Measurements from ENCODE around the gene AXDND1. TPM values are rescaled to one million over a fixed set of nuclear protein-coding genes. Genes with fewer than 3 reads are reported as not detected.
"Not testable (repeated sequence)": the region's sequence is repeated elsewhere in the genome, so short reads cannot be mapped to it uniquely, and the experiment has no call there.

Gene AXDND1
- total RNA-seq, 2 experiments from 2014 or later, result 0.48 to 0.51 TPM

- H3K9me3 Mint-ChIP-seq, result no peaks in the 10 kb centered on the region
- ChIA-PET CTCF (no interaction called here), POLR2A (no interaction called here)
- H3K4me3 Mint-ChIP-seq, result no peak overlapping the region
- H3K27me3 Mint-ChIP-seq, result no peaks in the 10 kb centered on the region
- H3K36me3 Mint-ChIP-seq, result no peaks in the 10 kb centered on the region
- H3K4me1 Mint-ChIP-seq (ENCODE audit: low read depth), result no peaks in the 10 kb centered on the region
- H3K27ac Mint-ChIP-seq, result no peak overlapping the region
- DNase-seq, result no peak
- intact Hi-C loops (cut with micrococcal nuclease), result no loop called here
Observed at GRCh38 chr1:179441501-179441900, 75.7 kb downstream of the AXDND1 start.

GRCh38 chr1:179442846-179443245 lies 77.1 kb downstream of the AXDND1 start:
- H3K36me3 Mint-ChIP-seq, H3K27ac Mint-ChIP-seq, H3K27me3 Mint-ChIP-seq: not testable (repeated sequence)

DNA sequence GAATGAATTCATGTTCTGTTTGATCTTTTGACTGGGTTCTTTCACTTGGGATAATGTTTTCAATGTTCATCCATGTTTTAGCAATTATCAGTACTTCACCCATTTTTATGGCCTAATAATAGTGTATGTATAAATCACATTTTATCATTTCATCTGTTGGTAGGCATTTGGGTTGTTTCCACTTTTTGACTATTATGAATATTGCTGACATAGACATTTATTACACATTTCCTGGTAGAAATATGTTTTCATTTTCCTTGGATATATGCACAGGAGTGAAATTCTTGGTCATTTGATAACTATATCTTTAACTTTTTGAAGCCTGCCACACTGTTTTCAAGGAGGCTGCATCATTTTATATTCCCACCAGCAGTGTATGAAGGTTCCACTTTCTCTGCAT lies 79.8 kb downstream of the AXDND1 start:
- POLR2A ChIA-PET, result no interaction called here

More at GRCh38 chr1:179442846-179443245, 77.1 kb downstream of the AXDND1 start:
- H3K9me3 Mint-ChIP-seq; H3K4me1 Mint-ChIP-seq (ENCODE audit: low read depth); CTCF ChIA-PET; POLR2A ChIA-PET; H3K4me3 Mint-ChIP-seq; intact Hi-C loops (cut with micrococcal nuclease); DNase-seq: not testable (repeated sequence)

DNA sequence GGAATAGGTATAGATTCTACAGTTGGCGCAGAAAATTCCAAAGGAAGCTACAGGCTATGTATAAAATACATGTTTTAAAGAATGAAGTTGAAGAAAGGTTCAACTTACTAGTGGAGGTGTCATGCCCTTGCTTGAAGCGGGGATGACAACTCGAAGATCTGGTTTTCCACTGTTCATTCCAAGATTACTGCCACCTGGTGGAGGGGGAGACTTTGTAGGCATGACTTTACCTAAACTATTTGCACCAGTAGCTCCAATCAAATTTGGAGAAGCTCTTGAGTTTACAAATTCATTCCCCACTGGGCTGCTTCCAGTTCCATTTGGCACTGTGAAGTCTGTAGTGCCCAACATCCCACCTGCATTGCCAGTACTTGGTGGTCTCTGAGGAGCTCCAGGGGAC lies 81.7 kb downstream of the AXDND1 start:
- no peaks in the 10 kb centered on the region for H3K4me1 Mint-ChIP-seq (ENCODE audit: low read depth)
- peaks cover 10% of the 10 kb centered on the region for H3K27me3 Mint-ChIP-seq
- no peak overlapping the region for H3K27ac Mint-ChIP-seq
- intact Hi-C loops (cut with micrococcal nuclease), result loop anchor here (2.0 kb wide), 1 partner anchor 369 kb away; no protein-coding TSS in a partner anchor
- H3K36me3 Mint-ChIP-seq, result peaks cover 2% of the 10 kb centered on the region
- DNase-seq, result no peak
- CTCF ChIA-PET, result interaction anchor here (0.7 to 1.5 kb wide), 2 partner anchors 10 to 37 kb away, joined by 3 to 5 read pairs; no protein-coding TSS in a partner anchor
- H3K9me3 Mint-ChIP-seq, result no peaks in the 10 kb centered on the region
- no peak overlapping the region for H3K4me3 Mint-ChIP-seq
- POLR2A ChIA-PET, result no interaction called here

More for the DNA sequence above, 79.8 kb downstream of the AXDND1 start:
- Mint-ChIP-seq H3K27ac (no peak overlapping the region), H3K4me1 (ENCODE audit: low read depth) (no peaks in the 10 kb centered on the region), H3K4me3 (no peak overlapping the region), H3K27me3 (peaks cover 4% of the 10 kb centered on the region), H3K36me3 (no peaks in the 10 kb centered on the region), H3K9me3 (no peaks in the 10 kb centered on the region)
- CTCF ChIA-PET, result no interaction called here
- no peak for DNase-seq
- intact Hi-C loops (cut with micrococcal nuclease), result no loop called here

- H3K9me3 Mint-ChIP-seq, result no peaks in the 10 kb centered on the region
- intact Hi-C loops (cut with micrococcal nuclease), result no loop called here
- no peaks in the 10 kb centered on the region for H3K4me1 Mint-ChIP-seq (ENCODE audit: low read depth)
- DNase-seq, result no peak
- peaks cover 2% of the 10 kb centered on the region for H3K36me3 Mint-ChIP-seq
- no peak overlapping the region for H3K27ac Mint-ChIP-seq
- CTCF ChIA-PET, result interaction anchor here (1.5 kb wide), 1 partner anchor 9 kb away, joined by 5 read pairs; no protein-coding TSS in a partner anchor
- POLR2A ChIA-PET, result no interaction called here
- H3K4me3 Mint-ChIP-seq, result no peak overlapping the region
- H3K27me3 Mint-ChIP-seq, result peaks cover 10% of the 10 kb centered on the region
Observed at GRCh38 chr1:179448437-179449149, 82.8 kb downstream of the AXDND1 start.

DNA sequence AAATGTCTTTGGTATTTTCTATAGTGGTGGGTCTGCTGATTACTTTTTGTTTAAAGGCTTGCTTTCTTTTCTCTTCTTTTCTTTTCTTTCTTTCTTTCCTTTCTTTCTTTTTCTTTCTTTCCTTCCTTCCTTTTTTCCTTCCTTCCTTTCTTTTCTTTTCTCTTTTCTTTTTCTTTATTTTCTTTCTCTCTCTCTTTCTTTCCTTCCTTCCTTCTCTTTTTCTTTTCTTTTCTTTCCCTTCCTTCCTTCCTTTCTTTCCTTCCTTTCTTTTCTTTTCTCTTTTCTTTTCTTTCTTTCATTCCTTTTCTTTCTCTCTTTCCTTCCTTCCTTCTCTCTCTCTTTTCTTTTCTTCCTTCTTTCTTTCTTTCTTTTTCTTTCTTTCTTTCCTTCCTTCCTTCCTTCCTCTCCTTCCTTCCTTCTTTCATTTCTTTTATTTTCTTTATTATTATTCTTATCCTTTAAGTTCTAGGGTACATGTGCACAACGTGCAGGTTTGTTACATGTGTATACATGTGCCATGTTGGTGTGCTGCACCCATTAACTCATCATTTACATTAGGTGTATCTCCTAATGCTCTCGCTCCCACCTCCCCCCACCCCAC lies 93.9 kb downstream of the AXDND1 start:
- H3K4me3 Mint-ChIP-seq; H3K27ac Mint-ChIP-seq; DNase-seq; H3K36me3 Mint-ChIP-seq; CTCF ChIA-PET; H3K9me3 Mint-ChIP-seq; H3K27me3 Mint-ChIP-seq; POLR2A ChIA-PET; H3K4me1 Mint-ChIP-seq (ENCODE audit: low read depth): not testable (repeated sequence)
- intact Hi-C loops (cut with micrococcal nuclease), result loop anchor here (1.0 kb wide), 1 partner anchor 29 kb away; no protein-coding TSS in a partner anchor

- H3K4me3 Mint-ChIP-seq; H3K27me3 Mint-ChIP-seq; CTCF ChIA-PET; POLR2A ChIA-PET; H3K4me1 Mint-ChIP-seq (ENCODE audit: low read depth); intact Hi-C loops (cut with micrococcal nuclease); DNase-seq; H3K27ac Mint-ChIP-seq; H3K36me3 Mint-ChIP-seq: not testable (repeated sequence)
- H3K9me3 Mint-ChIP-seq, result peaks cover 10% of the 10 kb centered on the region
Observed at GRCh38 chr1:179465661-179466060, 99.9 kb downstream of the AXDND1 start.

- Mint-ChIP-seq H3K27ac (no peak overlapping the region), H3K4me3 (no peak overlapping the region), H3K27me3 (peaks cover 5% of the 10 kb centered on the region), H3K36me3 (peaks cover 5% of the 10 kb centered on the region), H3K9me3 (peaks cover 42% of the 10 kb centered on the region), H3K4me1 (ENCODE audit: low read depth) (no peaks in the 10 kb centered on the region)
- ChIA-PET POLR2A (no interaction called here), CTCF (no interaction called here)
- no peak for DNase-seq
- intact Hi-C loops (cut with micrococcal nuclease), result no loop called here
Observed at GRCh38 chr1:179474713-179475112, 108.9 kb downstream of the AXDND1 start.

DNA sequence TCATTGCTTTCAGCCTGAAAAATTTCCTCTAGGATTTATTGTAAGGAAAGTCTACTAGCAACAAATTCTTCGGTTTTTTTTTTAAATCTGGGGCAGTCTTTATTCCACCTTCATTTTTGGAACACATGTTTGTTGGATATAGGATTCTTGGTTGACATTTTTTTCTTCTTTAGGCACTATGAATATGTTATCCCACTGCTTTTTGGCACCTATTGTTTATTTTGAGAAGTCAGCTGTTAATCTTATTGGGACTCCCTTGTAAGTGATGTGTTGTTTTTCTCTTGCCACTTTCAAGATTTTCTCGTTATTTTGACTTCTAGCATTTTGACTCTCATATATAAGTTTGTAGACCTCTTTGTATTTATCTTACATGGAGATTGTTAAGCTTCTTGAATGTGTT lies 110.7 kb downstream of the AXDND1 start:
- DNase-seq, result no peak
- no peak overlapping the region for H3K27ac Mint-ChIP-seq
- intact Hi-C loops (cut with micrococcal nuclease), result no loop called here
- peaks cover 5% of the 10 kb centered on the region for H3K36me3 Mint-ChIP-seq
- H3K27me3 Mint-ChIP-seq, result peaks cover 5% of the 10 kb centered on the region
- POLR2A ChIA-PET, result no interaction called here
- CTCF ChIA-PET, result no interaction called here
- H3K4me3 Mint-ChIP-seq, result no peak overlapping the region
- H3K9me3 Mint-ChIP-seq, result peaks cover 47% of the 10 kb centered on the region
- H3K4me1 Mint-ChIP-seq (ENCODE audit: low read depth), result no peaks in the 10 kb centered on the region

DNA sequence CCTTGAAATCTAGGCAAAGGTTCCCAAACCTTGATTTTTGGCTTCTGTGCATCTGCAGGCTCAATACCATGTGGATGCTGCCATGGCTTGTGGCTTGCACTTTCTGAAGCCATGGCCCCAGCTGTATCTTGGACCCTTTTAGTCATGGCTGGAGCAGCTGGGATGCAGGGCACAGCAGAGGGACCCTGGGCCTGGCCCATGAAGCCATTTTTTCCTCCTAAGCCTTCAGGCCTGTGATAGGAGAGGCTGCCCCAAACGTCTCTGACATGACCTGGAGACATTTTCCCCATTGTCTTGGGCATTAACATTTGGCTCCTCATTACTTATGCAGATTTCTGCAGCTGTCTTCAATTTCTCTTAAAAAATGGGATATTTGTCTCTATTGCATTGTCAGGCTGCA lies 112.6 kb downstream of the AXDND1 start:
- H3K9me3 Mint-ChIP-seq, result peaks cover 50% of the 10 kb centered on the region
- H3K27me3 Mint-ChIP-seq, result peaks cover 7% of the 10 kb centered on the region
- intact Hi-C loops (cut with micrococcal nuclease), result no loop called here
- DNase-seq, result no peak
- H3K4me3 Mint-ChIP-seq, result no peak overlapping the region
- peaks cover 5% of the 10 kb centered on the region for H3K36me3 Mint-ChIP-seq
- CTCF ChIA-PET, result no interaction called here
- H3K4me1 Mint-ChIP-seq (ENCODE audit: low read depth), result no peaks in the 10 kb centered on the region
- H3K27ac Mint-ChIP-seq, result no peak overlapping the region
- POLR2A ChIA-PET, result no interaction called here

DNA sequence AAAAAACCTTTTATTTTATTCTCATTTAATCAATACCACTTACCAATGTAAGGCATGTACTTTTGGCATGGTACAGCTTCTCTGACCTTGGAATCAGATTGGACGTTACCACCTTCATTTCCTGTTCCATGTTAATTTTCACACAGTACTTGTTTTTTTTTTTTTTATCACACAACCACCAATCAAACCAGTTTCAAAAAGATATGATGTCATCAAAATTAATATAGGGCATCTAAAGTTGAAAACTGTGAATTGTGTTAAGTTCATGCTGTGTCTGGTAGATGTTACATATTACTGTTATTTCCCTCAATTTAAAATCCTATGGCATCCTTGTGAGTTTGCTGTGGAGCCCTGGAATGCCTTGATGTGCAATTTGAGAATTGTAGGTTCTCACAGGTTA lies 124.8 kb downstream of the AXDND1 start:
- Mint-ChIP-seq H3K27me3 (peaks cover 5% of the 10 kb centered on the region), H3K4me3 (no peak overlapping the region), H3K27ac (no peak overlapping the region), H3K9me3 (peaks cover 12% of the 10 kb centered on the region), H3K4me1 (ENCODE audit: low read depth) (no peaks in the 10 kb centered on the region), H3K36me3 (no peaks in the 10 kb centered on the region)
- DNase-seq, result no peak
- intact Hi-C loops (cut with micrococcal nuclease), result no loop called here
- ChIA-PET POLR2A (no interaction called here), CTCF (no interaction called here)

GRCh38 chr1:179493323-179493722 lies 127.6 kb downstream of the AXDND1 start:
- no peaks in the 10 kb centered on the region for H3K4me1 Mint-ChIP-seq (ENCODE audit: low read depth)
- no peak for DNase-seq
- intact Hi-C loops (cut with micrococcal nuclease), result no loop called here
- H3K27ac Mint-ChIP-seq, result no peak overlapping the region
- H3K4me3 Mint-ChIP-seq, result no peak overlapping the region
- peaks cover 5% of the 10 kb centered on the region for H3K27me3 Mint-ChIP-seq
- no peaks in the 10 kb centered on the region for H3K9me3 Mint-ChIP-seq
- no peaks in the 10 kb centered on the region for H3K36me3 Mint-ChIP-seq
- ChIA-PET CTCF (no interaction called here), POLR2A (no interaction called here)

DNA sequence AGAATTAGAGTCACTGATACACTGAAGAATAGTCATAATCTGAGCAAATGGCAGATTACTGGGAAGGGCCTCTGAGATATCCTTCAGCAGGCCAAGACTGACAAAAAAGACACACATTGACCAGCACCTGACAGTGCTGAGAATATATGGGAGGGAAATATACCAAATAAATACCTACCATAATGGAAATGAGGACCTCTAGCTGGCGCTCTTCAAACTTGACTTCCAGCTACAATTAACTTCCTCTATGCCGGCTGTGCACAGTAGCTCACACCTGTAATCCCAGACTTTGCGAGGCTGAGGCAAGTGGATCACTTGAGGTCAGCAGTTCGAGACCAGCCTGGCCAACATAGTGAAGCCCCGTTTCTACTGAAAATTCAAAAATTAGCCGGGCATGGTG lies 140.4 kb downstream of the AXDND1 start:
- Mint-ChIP-seq H3K9me3 (no peaks in the 10 kb centered on the region), H3K4me3 (no peak overlapping the region), H3K27me3 (no peaks in the 10 kb centered on the region), H3K27ac (no peak overlapping the region), H3K36me3 (no peaks in the 10 kb centered on the region), H3K4me1 (ENCODE audit: low read depth) (no peaks in the 10 kb centered on the region)
- ChIA-PET POLR2A (no interaction called here), CTCF (interaction anchor here (0.7 kb wide), 1 partner anchor 857 kb away, joined by 3 read pairs; no protein-coding TSS in a partner anchor)
- intact Hi-C loops (cut with micrococcal nuclease), result no loop called here
- DNase-seq, result no peak
